Mesenchymal stem cell (in vitro differentiated cells and primary cell): ENCODE results near the gene SLC46A1.

Experiments used
- DNase-seq: peaks from one replicate; pipeline ENCODE4 v3.0.0-alpha.2; 2013
- H2AFZ ChIP-seq: one replicate; pipeline ENCODE4 v1.6.1; 2013; ENCODE audit warnings: low read depth, mild to moderate bottlenecking, control low read depth, inconsistent platforms, low read length, moderate library complexity
- H2AK5ac ChIP-seq: 2 replicates; pipeline ENCODE4 v1.6.1; 2013; ENCODE audit warnings: low read length, moderate library complexity, mild to moderate bottlenecking, inconsistent platforms; ENCODE audit not compliant: severe bottlenecking
- H2BK120ac ChIP-seq: one replicate; pipeline ENCODE4 v1.6.1; 2013; ENCODE audit warnings: low read depth, mild to moderate bottlenecking, inconsistent platforms, low read length, moderate library complexity
- H2BK12ac ChIP-seq, 2 experiments: one replicate each; pipeline ENCODE4 v1.6.1; 2013; ENCODE audit warnings: inconsistent platforms in 2 of 2, low read length in 2 of 2, mild to moderate bottlenecking in 2 of 2, moderate library complexity in 2 of 2, control low read depth in 1 of 2
- H2BK15ac ChIP-seq: one replicate; pipeline ENCODE4 v1.6.1; 2013; ENCODE audit warnings: mild to moderate bottlenecking, low read depth, inconsistent platforms; ENCODE audit not compliant: poor library complexity, severe bottlenecking
- H2BK5ac ChIP-seq: 2 replicates; pipeline ENCODE4 v1.6.1; 2013; ENCODE audit warnings: low read depth, mild to moderate bottlenecking, low read length, control low read depth, inconsistent platforms; ENCODE audit not compliant: poor library complexity, severe bottlenecking
- H3K14ac ChIP-seq, 2 experiments: one replicate each; pipeline ENCODE4 v1.6.1; 2013; ENCODE audit warnings: inconsistent platforms in 2 of 2, low read length in 2 of 2, control low read depth in 1 of 2, mild to moderate bottlenecking in 1 of 2, moderate library complexity in 1 of 2
- H3K18ac ChIP-seq, 2 experiments: one replicate each; pipeline ENCODE4 v1.6.1; 2013; ENCODE audit warnings: inconsistent platforms in 2 of 2, low read length in 2 of 2, control low read depth in 1 of 2, low read depth in 1 of 2, mild to moderate bottlenecking in 1 of 2
- H3K23ac ChIP-seq, 2 experiments: one replicate each; pipeline ENCODE4 v1.6.1; 2013; ENCODE audit warnings: inconsistent platforms in 2 of 2, low read length in 2 of 2, mild to moderate bottlenecking in 2 of 2, moderate library complexity in 2 of 2, control low read depth in 1 of 2
- H3K27ac ChIP-seq: 2 replicates; pipeline ENCODE4 v1.5.1; 2013; ENCODE audit warnings: mild to moderate bottlenecking, moderate library complexity, low read length, control low read depth, inconsistent platforms; ENCODE audit not compliant: poor library complexity, severe bottlenecking
- H3K27me3 ChIP-seq, 2 experiments: 2 replicates each; pipeline versions ENCODE4 v1.6.1 to v1.7.0; 2013; ENCODE audit warnings: low read length in 2 of 2, mild to moderate bottlenecking in 2 of 2, moderate library complexity in 2 of 2, control low read depth in 1 of 2, inconsistent platforms in 1 of 2; ENCODE audit not compliant: control insufficient read depth in 1 of 2, insufficient read depth in 1 of 2
- H3K36me3 ChIP-seq, 2 experiments: 2 replicates each; pipeline versions ENCODE4 v1.6.1 to v1.7.0; 2013; ENCODE audit warnings: low read length in 2 of 2, control low read depth in 1 of 2, inconsistent platforms in 1 of 2, low read depth in 1 of 2, mild to moderate bottlenecking in 1 of 2; ENCODE audit not compliant: insufficient read depth in 2 of 2, control insufficient read depth in 1 of 2
- H3K4ac ChIP-seq, 2 experiments: one replicate each; pipeline ENCODE4 v1.6.1; 2013; ENCODE audit warnings: inconsistent platforms in 2 of 2, low read length in 2 of 2, mild to moderate bottlenecking in 2 of 2, moderate library complexity in 2 of 2, control low read depth in 1 of 2, low read depth in 1 of 2
- H3K4me1 ChIP-seq: 2 replicates; pipeline ENCODE4 v1.6.1; 2013; ENCODE audit warnings: low read depth, low read length, control low read depth; ENCODE audit not compliant: control insufficient read depth, insufficient read depth
- H3K4me2 ChIP-seq: 2 replicates; pipeline ENCODE4 v1.6.1; 2013; ENCODE audit warnings: low read length, mild to moderate bottlenecking, inconsistent platforms; ENCODE audit not compliant: poor library complexity, severe bottlenecking
- H3K4me3 ChIP-seq, 2 experiments: 2 replicates each; pipeline versions ENCODE4 v1.5.1 to v1.7.0; 2013; ENCODE audit warnings: low read length in 2 of 2, mild to moderate bottlenecking in 2 of 2, control low read depth in 1 of 2, low read depth in 1 of 2; ENCODE audit not compliant: insufficient read depth in 1 of 2
- H3K79me1 ChIP-seq: replicated peaks from 2 replicates; pipeline ENCODE4 v1.6.1; 2013; ENCODE audit warnings: mild to moderate bottlenecking, control low read depth, low read length, inconsistent platforms; ENCODE audit not compliant: poor library complexity, severe bottlenecking
- H3K9ac ChIP-seq: 2 replicates; pipeline ENCODE4 v1.7.0; 2013; ENCODE audit warnings: mild to moderate bottlenecking, low read length, moderate library complexity
- H3K9me3 ChIP-seq: 2 replicates; pipeline ENCODE4 v1.7.0; 2013; ENCODE audit warnings: mild to moderate bottlenecking, low read length; ENCODE audit not compliant: control insufficient read depth
- H4K8ac ChIP-seq: one replicate; pipeline ENCODE4 v1.6.1; 2013; ENCODE audit warnings: inconsistent platforms, mild to moderate bottlenecking, low read length, moderate library complexity
- H4K91ac ChIP-seq: one replicate; pipeline ENCODE4 v1.6.1; 2013; ENCODE audit warnings: mild to moderate bottlenecking, low read length, inconsistent platforms
- WGBS: methylation state at CpG from one replicate; pipeline ENCODE4 v1.1.7; 2013; ENCODE audit warnings: mixed read lengths; 5-methylcytosine and 5-hydroxymethylcytosine counted together

SLC46A1 gene

DNA sequence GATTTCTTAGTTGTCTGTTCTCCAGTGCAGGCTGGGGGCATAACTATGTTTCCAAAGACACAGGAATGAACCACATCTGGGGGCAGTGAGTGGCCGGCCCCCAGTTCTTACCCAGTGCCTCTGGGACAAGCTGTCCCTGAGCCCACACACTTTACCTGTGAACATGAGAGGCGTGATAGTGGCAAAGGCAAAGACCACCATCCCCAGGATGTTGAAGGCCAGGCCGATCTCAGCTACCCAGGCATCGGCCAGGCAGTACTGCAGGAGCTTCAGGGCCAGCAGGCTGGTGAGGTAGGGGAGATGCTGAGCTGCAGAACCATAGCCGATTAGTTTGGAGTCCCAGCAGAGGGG is 1.6 kb downstream of the SLC46A1 start:
- H3K23ac ChIP-seq: no peak overlapping the region
- H3K36me3 ChIP-seq: peaks cover 6 to 36% of the 10 kb centered on the region in 2 experiments
- 95% methylated on average over 5 of the region's 5 CpGs for WGBS
- no peaks in the 10 kb centered on the region for H3K9me3 ChIP-seq
- no peak overlapping the region for H3K27ac ChIP-seq
- no peak overlapping the region for H2BK120ac ChIP-seq
- H3K18ac ChIP-seq: no peak overlapping the region
- no peaks in the 10 kb centered on the region for H3K79me1 ChIP-seq
- H2AK5ac ChIP-seq: no peak overlapping the region
- DNase-seq: no peak
- no peak overlapping the region for H4K8ac ChIP-seq
- H4K91ac ChIP-seq: no peak overlapping the region
- H3K4ac ChIP-seq: no peak overlapping the region
- no peak overlapping the region for H2BK15ac ChIP-seq
- peaks cover 0 to 5% of the 10 kb centered on the region in 2 experiments for H3K27me3 ChIP-seq
- H2BK12ac ChIP-seq: no peak overlapping the region
- H2AFZ ChIP-seq: no peak overlapping the region
- peak overlapping the region; percentile 88 for H3K9ac ChIP-seq
- H3K4me3 ChIP-seq: peak overlapping the region in 1 of 2 experiments; percentile 84
- H3K4me2 ChIP-seq: no peak overlapping the region
- H3K14ac ChIP-seq: no peak overlapping the region
- peaks cover 18% of the 10 kb centered on the region for H3K4me1 ChIP-seq
- H2BK5ac ChIP-seq: no peak overlapping the region

DNA sequence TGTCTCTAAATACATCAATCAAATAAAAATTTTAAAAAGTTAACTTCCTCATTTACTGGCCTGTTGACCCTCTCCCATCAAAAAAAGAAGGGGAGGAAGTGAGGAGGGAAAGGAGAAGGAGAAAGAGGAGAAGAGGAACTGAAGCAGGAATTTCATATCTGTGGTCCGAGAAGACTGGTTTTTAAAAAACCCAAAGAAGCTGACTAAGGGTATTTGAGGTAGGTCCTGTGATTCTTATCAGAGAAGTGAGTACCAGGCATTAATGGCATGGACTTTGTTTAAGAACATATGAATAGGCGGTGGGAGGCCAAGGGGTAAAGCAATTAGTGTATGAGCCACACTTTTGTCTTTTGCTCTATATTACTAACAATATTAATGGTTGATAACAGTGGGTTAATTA is 2.0 kb downstream of the SLC46A1 start:
- Histone ChIP-seq H3K4me2 (no peak overlapping the region), H3K9ac (no peak overlapping the region), H2BK12ac (no peak overlapping the region), H3K27me3 (peaks cover 0 to 5% of the 10 kb centered on the region in 2 experiments), H3K4me1 (peaks cover 22% of the 10 kb centered on the region), H2BK120ac (no peak overlapping the region), H3K27ac (no peak overlapping the region), H4K8ac (no peak overlapping the region), H3K18ac (no peak overlapping the region), H3K79me1 (no peaks in the 10 kb centered on the region), H3K23ac (no peak overlapping the region), H3K36me3 (peaks cover 6 to 40% of the 10 kb centered on the region in 2 experiments), H3K4ac (no peak overlapping the region), H2BK5ac (no peak overlapping the region), H2AFZ (no peak overlapping the region), H3K14ac (no peak overlapping the region), H4K91ac (no peak overlapping the region), H2BK15ac (no peak overlapping the region), H2AK5ac (no peak overlapping the region), H3K4me3 (no peak overlapping the region), H3K9me3 (no peaks in the 10 kb centered on the region)
- WGBS: 88% methylated on average over 1 of the region's 2 CpGs
- no peak for DNase-seq

DNA sequence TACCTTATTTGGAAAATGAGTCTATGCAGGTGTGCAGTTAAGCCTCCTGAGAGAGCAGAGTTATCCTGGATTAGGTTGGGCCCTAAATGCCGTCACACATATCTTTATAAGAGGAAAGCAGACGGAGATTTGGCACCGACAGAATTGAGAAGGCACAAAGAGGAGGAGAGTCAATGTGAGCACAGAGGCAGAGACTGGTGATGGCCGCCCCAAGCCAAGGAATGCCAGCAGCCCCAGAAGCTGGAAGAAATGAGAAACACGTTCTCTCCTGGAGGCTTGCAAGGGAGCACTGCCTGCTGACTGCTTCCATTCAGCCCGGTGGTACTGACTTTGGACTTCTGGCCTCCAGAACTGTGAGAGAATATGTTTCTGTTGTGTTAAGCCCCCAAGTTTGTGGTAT is 3.2 kb downstream of the SLC46A1 start:
- WGBS: 95% methylated on average over 6 of the region's 6 CpGs
- Histone ChIP-seq H3K79me1 (no peaks in the 10 kb centered on the region), H4K8ac (no peak overlapping the region), H4K91ac (no peak overlapping the region), H3K4me3 (no peak overlapping the region), H2AK5ac (no peak overlapping the region), H2BK15ac (no peak overlapping the region), H3K36me3 (peaks cover 9 to 44% of the 10 kb centered on the region in 2 experiments), H3K27ac (no peak overlapping the region), H3K23ac (no peak overlapping the region), H2AFZ (no peak overlapping the region), H3K9me3 (no peaks in the 10 kb centered on the region), H2BK120ac (no peak overlapping the region), H3K4ac (no peak overlapping the region), H3K18ac (no peak overlapping the region), H2BK12ac (no peak overlapping the region), H3K27me3 (no peaks in the 10 kb centered on the region), H3K9ac (no peak overlapping the region), H3K4me1 (peaks cover 32% of the 10 kb centered on the region), H2BK5ac (no peak overlapping the region), H3K14ac (no peak overlapping the region), H3K4me2 (no peak overlapping the region)
- no peak for DNase-seq

DNA sequence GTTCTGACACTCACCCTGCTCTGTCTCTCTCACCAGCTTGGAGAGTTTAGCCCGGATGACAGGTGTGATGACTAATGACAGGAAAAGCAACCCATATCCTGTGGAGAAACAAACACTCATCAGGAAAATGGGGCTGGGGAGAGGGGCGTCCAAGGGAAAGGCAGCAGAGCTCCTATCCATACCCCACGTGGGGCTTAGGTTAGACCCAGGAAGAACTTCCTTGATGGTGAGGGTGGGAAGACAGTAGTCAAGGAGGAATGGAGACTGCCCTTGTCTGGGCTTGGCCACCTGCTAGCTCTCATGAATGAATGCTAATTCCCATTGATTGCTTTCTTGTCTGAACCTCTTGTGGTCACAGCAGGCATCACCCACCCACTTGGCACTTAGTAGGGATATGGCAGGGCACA is 3.8 kb downstream of the SLC46A1 start:
- no peaks in the 10 kb centered on the region for H3K79me1 ChIP-seq
- H3K4me2 ChIP-seq: no peak overlapping the region
- no peak overlapping the region for H3K4me3 ChIP-seq
- no peak for DNase-seq
- no peaks in the 10 kb centered on the region for H3K27me3 ChIP-seq
- WGBS: 27% methylated on average over 2 of the region's 3 CpGs
- no peak overlapping the region for H2AK5ac ChIP-seq
- no peak overlapping the region for H3K18ac ChIP-seq
- H3K27ac ChIP-seq: no peak overlapping the region
- no peak overlapping the region for H4K8ac ChIP-seq
- no peak overlapping the region for H2BK120ac ChIP-seq
- H3K36me3 ChIP-seq: peaks cover 9 to 44% of the 10 kb centered on the region in 2 experiments
- H4K91ac ChIP-seq: no peak overlapping the region
- H2BK12ac ChIP-seq: no peak overlapping the region
- no peak overlapping the region for H2BK15ac ChIP-seq
- H2AFZ ChIP-seq: no peak overlapping the region
- no peak overlapping the region for H2BK5ac ChIP-seq
- H3K23ac ChIP-seq: no peak overlapping the region
- peaks cover 34% of the 10 kb centered on the region for H3K4me1 ChIP-seq
- H3K9me3 ChIP-seq: no peaks in the 10 kb centered on the region
- no peak overlapping the region for H3K4ac ChIP-seq
- H3K14ac ChIP-seq: no peak overlapping the region
- no peak overlapping the region for H3K9ac ChIP-seq
